GM12865 (cell line): ENCODE results near the gene MTHFS.
"Not testable (repeated sequence)": the region's sequence is repeated elsewhere in the genome, so short reads cannot be mapped to it uniquely, and the experiment has no call there.

Experiments used
- DNase-seq: peaks from one replicate; pipeline ENCODE4 v3.0.0; 2010; ENCODE audit warnings: low read depth
- H3K4me3 ChIP-seq: 2 replicates; pipeline ENCODE4 v1.5.1; 2011; ENCODE audit warnings: mild to moderate bottlenecking, low read depth, low read length, control low read depth
- TF ChIP-seq, protein P1 (sequence below): IDR thresholded peaks from 2 replicates; pipeline ENCODE4 v1.5.1; 2011; ENCODE audit warnings: low read length, control low read depth, low read depth, inconsistent platforms; ENCODE audit not compliant: insufficient read depth; ENCODE audit errors: missing control alignments

Gene MTHFS

DNA sequence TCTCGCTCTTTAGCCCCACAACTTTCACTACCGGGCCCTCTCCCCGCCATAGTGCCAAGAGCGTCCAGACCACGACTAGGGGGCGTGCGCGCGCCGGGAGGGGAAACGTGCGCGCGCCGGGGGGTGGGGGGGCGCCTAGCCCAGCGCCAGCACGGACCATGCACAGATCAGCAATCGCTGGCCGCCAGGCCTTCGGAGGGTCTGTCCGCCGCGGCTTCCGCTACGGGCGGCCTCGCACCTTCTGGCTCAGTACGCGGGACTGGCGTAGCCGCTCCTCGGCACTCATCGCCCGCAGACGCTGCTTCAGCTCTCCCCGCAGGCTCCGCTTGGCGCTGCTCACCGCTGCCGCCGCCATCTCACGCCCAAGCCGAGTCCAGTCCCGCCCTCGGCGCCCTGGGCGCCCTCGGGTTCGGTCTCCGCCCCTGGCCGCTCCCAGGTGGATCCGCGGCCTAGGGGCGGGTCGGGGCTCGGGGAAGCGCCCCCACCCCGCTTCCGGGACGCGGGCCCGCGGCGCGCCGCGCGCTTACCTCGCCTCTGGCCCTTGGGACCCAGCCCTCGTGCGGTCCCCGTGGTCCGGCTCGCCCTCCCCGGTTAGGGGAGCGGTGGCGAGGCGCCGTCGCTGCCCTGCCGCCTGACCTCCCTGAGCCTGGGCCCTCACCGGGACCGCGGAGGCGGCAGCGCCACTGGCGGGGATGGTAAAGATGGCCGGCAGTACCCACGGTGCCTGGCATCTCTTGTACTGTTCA, at the start of gene MTHFS:
Gene MTHFS, minus strand, starts transcription at position 381 of the 746 bp plus-strand sequence. Its CDS starts 26 bp downstream, at position 355.
- TF ChIP-seq, protein P1, sequence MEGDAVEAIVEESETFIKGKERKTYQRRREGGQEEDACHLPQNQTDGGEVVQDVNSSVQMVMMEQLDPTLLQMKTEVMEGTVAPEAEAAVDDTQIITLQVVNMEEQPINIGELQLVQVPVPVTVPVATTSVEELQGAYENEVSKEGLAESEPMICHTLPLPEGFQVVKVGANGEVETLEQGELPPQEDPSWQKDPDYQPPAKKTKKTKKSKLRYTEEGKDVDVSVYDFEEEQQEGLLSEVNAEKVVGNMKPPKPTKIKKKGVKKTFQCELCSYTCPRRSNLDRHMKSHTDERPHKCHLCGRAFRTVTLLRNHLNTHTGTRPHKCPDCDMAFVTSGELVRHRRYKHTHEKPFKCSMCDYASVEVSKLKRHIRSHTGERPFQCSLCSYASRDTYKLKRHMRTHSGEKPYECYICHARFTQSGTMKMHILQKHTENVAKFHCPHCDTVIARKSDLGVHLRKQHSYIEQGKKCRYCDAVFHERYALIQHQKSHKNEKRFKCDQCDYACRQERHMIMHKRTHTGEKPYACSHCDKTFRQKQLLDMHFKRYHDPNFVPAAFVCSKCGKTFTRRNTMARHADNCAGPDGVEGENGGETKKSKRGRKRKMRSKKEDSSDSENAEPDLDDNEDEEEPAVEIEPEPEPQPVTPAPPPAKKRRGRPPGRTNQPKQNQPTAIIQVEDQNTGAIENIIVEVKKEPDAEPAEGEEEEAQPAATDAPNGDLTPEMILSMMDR: peak; percentile 51
- peak; percentile 91 for DNase-seq
- peak within 1 kb of the TSS; percentile 95 for H3K4me3 ChIP-seq

DNA sequence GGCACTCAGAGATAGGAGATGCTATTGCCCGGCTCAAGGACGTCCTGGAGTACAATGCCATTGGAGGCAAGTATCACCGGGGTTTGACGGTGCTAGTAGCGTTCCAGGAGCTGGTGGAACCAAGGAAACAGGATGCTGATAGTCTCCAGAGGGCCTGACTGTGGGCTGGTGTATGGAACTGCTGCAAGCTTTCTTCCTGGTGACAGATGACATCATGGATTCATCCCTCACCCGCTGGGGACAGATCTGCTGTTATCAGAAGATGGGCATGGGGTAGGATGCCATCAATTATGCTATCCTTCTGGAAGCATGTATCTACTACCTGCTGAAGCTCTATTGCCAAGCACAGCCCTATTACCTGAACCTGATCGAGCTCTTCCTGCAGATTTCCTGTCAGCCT, 47.8 kb upstream of the MTHFS start:
- no peak for DNase-seq

DNA sequence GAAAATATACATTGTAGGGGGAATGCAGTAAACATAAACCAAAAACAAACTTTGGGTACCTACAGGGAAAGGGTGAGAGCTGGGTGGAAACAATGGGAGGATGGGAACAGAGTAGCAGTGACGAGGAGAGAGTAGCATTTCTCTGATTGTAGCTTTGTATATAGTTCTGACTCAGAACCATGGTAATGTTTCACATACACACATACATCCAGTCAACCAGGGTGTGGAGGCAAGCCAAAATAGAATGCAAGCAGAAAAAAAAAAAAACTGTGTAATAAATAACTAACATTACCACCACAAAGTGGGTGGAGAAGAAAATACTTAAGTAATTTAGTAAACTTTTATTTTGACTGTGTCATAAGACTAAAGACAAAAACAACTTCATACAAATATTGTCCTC, 47.0 kb upstream of the MTHFS start:
- no peak overlapping the region for H3K4me3 ChIP-seq
- peak; percentile 40 for DNase-seq
- TF ChIP-seq, protein P1: no peak

More for the DNA sequence above, 47.8 kb upstream of the MTHFS start:
- TF ChIP-seq, protein P1: no peak
- no peak overlapping the region for H3K4me3 ChIP-seq

DNA sequence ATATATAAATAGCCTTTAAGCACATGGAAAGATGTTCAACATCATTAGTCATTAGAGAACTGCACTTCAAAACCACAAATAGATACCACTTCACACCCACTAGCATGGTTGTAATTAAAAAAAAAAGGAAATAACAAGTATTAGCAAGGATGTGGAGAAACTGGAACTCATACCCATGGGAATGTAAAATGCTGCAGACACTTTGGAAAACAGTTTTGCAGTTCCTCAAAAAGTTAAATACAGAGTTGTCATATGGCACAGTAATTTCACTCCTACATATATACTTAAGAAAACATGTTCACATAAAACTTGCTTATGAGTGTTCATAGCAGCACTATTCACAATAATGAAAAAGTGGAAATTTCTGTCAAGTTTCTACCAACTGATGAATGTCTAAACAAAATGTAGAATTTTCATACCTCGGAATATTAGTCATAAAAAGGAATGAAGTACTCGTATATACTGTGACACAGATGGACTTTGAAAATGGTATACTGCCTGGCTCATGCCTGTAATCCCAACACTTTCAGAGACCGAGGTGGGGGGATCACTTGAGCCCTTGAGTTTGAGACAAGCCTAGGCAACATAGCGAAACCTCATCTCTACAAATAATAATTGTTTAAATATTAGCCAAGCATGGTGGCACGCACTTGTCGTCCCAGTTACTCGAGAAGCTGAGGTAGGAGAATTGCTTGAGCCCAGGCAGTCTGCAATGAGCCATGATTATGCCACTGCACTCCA, 46.1 kb upstream of the MTHFS start:
- TF ChIP-seq, protein P1: no peak
- no peak for DNase-seq
- no peak overlapping the region for H3K4me3 ChIP-seq

DNA sequence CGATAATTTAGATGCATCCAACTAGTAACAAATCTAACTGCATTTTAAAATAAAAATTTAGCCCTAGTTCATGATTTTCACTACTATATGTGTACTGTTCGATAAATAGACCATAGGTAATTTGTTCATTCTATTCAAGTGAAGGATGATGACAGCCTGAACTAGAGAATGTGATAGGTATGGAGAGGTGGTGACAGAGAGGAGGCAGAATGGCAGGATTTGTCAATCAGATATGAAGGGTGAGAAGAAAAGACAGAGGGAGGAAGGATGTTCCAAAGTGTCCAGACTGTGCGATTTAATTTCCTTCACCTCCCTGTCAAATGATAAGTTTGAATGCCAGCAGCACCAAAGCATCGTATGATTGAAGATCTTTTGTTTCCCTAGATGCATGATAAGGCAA, 42.6 kb upstream of the MTHFS start:
- no peak for DNase-seq
- H3K4me3 ChIP-seq: no peak overlapping the region
- TF ChIP-seq, protein P1: no peak

DNA sequence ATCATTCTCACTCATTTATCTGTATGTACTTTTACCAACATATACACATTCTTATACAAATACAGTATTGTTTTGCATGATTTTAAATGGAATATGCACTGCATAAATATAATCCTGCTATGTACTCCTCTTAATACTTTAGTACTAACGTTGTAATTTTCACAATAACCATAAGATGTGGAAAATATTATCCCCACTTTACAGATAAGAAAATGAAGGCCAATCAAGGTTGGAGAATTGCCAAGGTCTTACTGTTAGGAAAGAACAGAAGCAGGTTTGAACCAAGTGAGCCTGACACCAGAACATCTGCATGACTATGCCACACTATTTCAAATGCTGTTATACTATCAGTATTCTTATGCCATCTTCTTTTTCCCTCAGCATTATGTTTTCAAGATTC, 41.3 kb upstream of the MTHFS start:
- H3K4me3 ChIP-seq: no peak overlapping the region
- TF ChIP-seq, protein P1: no peak
- no peak for DNase-seq

DNA sequence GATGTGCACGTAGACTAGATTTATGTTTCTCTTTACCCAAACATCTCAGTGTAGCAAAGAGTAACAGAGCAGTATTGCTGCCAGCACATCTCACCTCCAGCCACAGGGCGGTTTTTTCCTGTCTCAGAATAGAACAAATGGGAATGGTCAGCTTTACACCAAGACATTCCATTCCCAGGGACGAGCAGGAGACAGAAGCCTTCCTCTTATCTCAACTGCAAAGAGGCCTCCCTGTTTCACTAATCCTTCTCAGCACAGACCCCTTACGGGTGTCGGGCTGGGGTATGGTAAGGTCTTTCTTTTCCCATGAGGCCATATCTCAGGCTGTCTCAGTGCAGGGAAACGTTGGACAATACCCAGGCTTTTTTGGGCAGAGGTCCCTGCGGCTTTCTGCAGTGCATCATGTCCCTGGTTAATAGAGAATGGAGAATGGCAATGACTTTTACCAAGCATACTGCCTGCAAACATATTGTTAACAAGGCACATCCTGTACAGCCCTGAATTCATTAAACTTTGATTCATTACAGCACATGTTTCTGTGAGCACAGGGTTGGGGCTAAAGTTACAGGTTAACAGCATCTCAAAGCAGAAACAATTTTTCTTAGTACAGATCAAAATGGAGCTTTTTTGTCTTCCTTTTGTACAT, 38.9 kb upstream of the MTHFS start:
- H3K4me3 ChIP-seq, DNase-seq: not testable (repeated sequence)
